HCT116 (cell line): ENCODE data around the gene RAI1. TPM values are rescaled to one million over a fixed set of nuclear protein-coding genes. Genes with fewer than 3 reads are reported as not detected.

Experiments used
- ATAC-seq: fragments of 200-7000 bp; cut with Tn5 transposase; 2 replicates; pipeline ENCODE4 v1.9.1; 2020; ENCODE audit warnings: mild to moderate bottlenecking, moderate library complexity
- BruUV-seq: library from RNA; stranded (reverse); fragments of 400-500 nt; replicated peaks from 2 replicates; lab custom pipeline; 2021; lab: Mats Ljungman, UMichigan
- CTCF ChIA-PET: fragments of 300-600 bp; sonication (Branson Sonifier 250); formaldehyde crosslinking; loops from one replicate; lab custom pipeline; 2021; ENCODE audit warnings: antibody characterized with exemption; lab: Charles Lee
- POLR2A ChIA-PET: fragments of 300-600, 350-600 bp; sonication (Branson Sonifier 250); formaldehyde crosslinking; loops from one replicate; lab custom pipeline; 2021; ENCODE audit warnings: antibody characterized with exemption; lab: Charles Lee
- RAD21 ChIA-PET, 2 experiments: fragments of 300-600 bp; sonication (Branson Sonifier 250); formaldehyde crosslinking; loops; one replicate each; lab custom pipeline; 2023; ENCODE audit warnings: low total read pairs in 2 of 2; ENCODE audit not compliant: uncharacterized antibody in 2 of 2, unreplicated experiment in 2 of 2, low non-redundant PET in 1 of 2; lab: Charles Lee
- DNase-seq: peaks from one replicate; pipeline ENCODE4 v3.0.0-alpha.2; 2010; ENCODE audit warnings: low read depth, low spot score
- H2AFZ ChIP-seq: fragments of 200-600 bp; shearing (Covaris generic), sonication (generic); 2 replicates; pipeline ENCODE4 v1.6.1; 2017; ENCODE audit warnings: low read depth, mixed run types, mixed read lengths, antibody characterized with exemption, low read length; ENCODE audit not compliant: poor library complexity, severe bottlenecking
- H3K27ac ChIP-seq: 2 replicates; pipeline ENCODE4 v1.5.1; 2012; ENCODE audit warnings: low read depth, low read length
- H3K27me3 ChIP-seq: fragments of 200-600 bp; sonication (generic); 2 replicates; pipeline ENCODE4 v1.6.1; 2016; ENCODE audit warnings: mixed run types, low read length, mixed read lengths; ENCODE audit not compliant: insufficient read depth
- H3K36me3 ChIP-seq, 2 experiments: fragments of 200-500 bp in 1 of 2; fragments of 200-600 bp in 1 of 2; sonication (Bioruptor generic) in 1 of 2; sonication (generic) in 1 of 2; 2 replicates each; pipeline versions ENCODE4 v1.5.1 to v1.6.1; 2014 to 2016; ENCODE audit warnings: low read length in 2 of 2, inconsistent platforms in 1 of 2, mixed read lengths in 1 of 2, mixed run types in 1 of 2; ENCODE audit not compliant: insufficient read depth in 2 of 2, control insufficient read depth in 1 of 2
- H3K4me1 ChIP-seq, 2 experiments: fragments of 200-600 bp in 1 of 2; sonication (generic) in 1 of 2; 2 replicates each; pipeline versions ENCODE4 v1.5.1 to v1.6.1; 2012 to 2017; ENCODE audit warnings: low read length in 2 of 2, inconsistent platforms in 1 of 2, mild to moderate bottlenecking in 1 of 2, mixed read lengths in 1 of 2, mixed run types in 1 of 2, moderate library complexity in 1 of 2; ENCODE audit not compliant: insufficient read depth in 2 of 2, control insufficient read depth in 1 of 2
- H3K4me2 ChIP-seq: fragments of 200-600 bp; sonication (generic); 2 replicates; pipeline ENCODE4 v1.6.1; 2017; ENCODE audit warnings: mixed run types, low read length, mixed read lengths
- H3K4me3 ChIP-seq, 2 experiments: fragments of 200-600 bp in 1 of 2; sonication (generic) in 1 of 2; replicated peaks in 1 of 2; 2 replicates each; pipeline ENCODE4 v1.5.1; 2011 to 2016; ENCODE audit warnings: low read length in 2 of 2, control low read depth in 1 of 2, low read depth in 1 of 2, mild to moderate bottlenecking in 1 of 2, mixed read lengths in 1 of 2, mixed run types in 1 of 2
- H3K79me2 ChIP-seq: fragments of 200-600 bp; sonication (generic); 2 replicates; pipeline ENCODE4 v1.6.1; 2017; ENCODE audit warnings: mild to moderate bottlenecking, mixed run types, low read length, moderate library complexity, mixed read lengths; ENCODE audit not compliant: insufficient read depth
- H3K9ac ChIP-seq: fragments of 200-600 bp; sonication (generic); 2 replicates; pipeline ENCODE4 v1.6.1; 2016; ENCODE audit warnings: low read length, mixed read lengths
- H3K9me2 ChIP-seq: fragments of 200-600 bp; sonication (generic), shearing (Covaris generic); 2 replicates; pipeline ENCODE4 v1.6.1; 2017; ENCODE audit warnings: mixed run types, mild to moderate bottlenecking, moderate library complexity; ENCODE audit not compliant: insufficient read depth
- H3K9me3 ChIP-seq, 2 experiments: fragments of 200-500 bp in 1 of 2; fragments of 200-600 bp in 1 of 2; sonication (Bioruptor generic) in 1 of 2; sonication (generic) in 1 of 2; 2 replicates each; pipeline ENCODE4 v1.6.1; 2014 to 2017; ENCODE audit warnings: low read length in 2 of 2, mixed read lengths in 2 of 2, inconsistent platforms in 1 of 2, low read depth in 1 of 2, mild to moderate bottlenecking in 1 of 2, mixed run types in 1 of 2, moderate library complexity in 1 of 2; ENCODE audit not compliant: control insufficient read depth in 1 of 2, insufficient read depth in 1 of 2
- H4K20me1 ChIP-seq: fragments of 200-600 bp; sonication (generic), shearing (Covaris generic); 2 replicates; pipeline ENCODE4 v1.6.1; 2017; ENCODE audit warnings: mixed run types, mild to moderate bottlenecking, moderate library complexity; ENCODE audit not compliant: insufficient read depth
- ATF3 ChIP-seq: IDR thresholded peaks from 2 replicates; pipeline ENCODE4 v1.6.1; 2012
- CBX3 ChIP-seq: IDR thresholded peaks from 2 replicates; pipeline ENCODE4 v1.6.1; 2012; ENCODE audit warnings: low read depth
- CTCF ChIP-seq, 3 experiments: fragments of 200-600 bp in 1 of 3; sonication (generic) in 1 of 3; IDR thresholded peaks in 2 of 3; conservative IDR thresholded peaks in 1 of 3; 2 replicates each; pipeline ENCODE4 v1.5.1; 2012 to 2017; ENCODE audit warnings: low read depth in 2 of 3, low read length in 2 of 3, antibody characterized with exemption in 1 of 3, borderline replicate concordance in 1 of 3, control low read depth in 1 of 3, mild to moderate bottlenecking in 1 of 3, mixed read lengths in 1 of 3, mixed run types in 1 of 3, moderate library complexity in 1 of 3; ENCODE audit not compliant: insufficient read depth in 1 of 3
- ELF1 ChIP-seq: IDR thresholded peaks from 2 replicates; pipeline ENCODE4 v1.6.1; 2012; ENCODE audit warnings: low read depth, borderline replicate concordance
- FOSL1 ChIP-seq: IDR thresholded peaks from 2 replicates; pipeline ENCODE4 v1.6.1; 2012; ENCODE audit warnings: low read depth
- POLR2A ChIP-seq: IDR thresholded peaks from 2 replicates; pipeline ENCODE4 v1.7.0; 2011; ENCODE audit warnings: borderline replicate concordance; ENCODE audit not compliant: insufficient read depth, insufficient read length; ENCODE audit errors: extremely low read depth
- POLR2AphosphoS5 ChIP-seq: IDR thresholded peaks from 2 replicates; pipeline ENCODE4 v1.6.1; 2011; ENCODE audit warnings: mild to moderate bottlenecking, low read depth, low read length, moderate library complexity
- SIN3A ChIP-seq: IDR thresholded peaks from 2 replicates; pipeline ENCODE4 v1.6.1; 2012; ENCODE audit warnings: low read depth
- SP1 ChIP-seq: IDR thresholded peaks from 2 replicates; pipeline ENCODE4 v1.6.1; 2012; ENCODE audit warnings: low read depth
- TCF7L2 ChIP-seq: IDR thresholded peaks from 2 replicates; pipeline ENCODE4 v1.7.0; 2011; ENCODE audit warnings: borderline replicate concordance, inconsistent platforms; ENCODE audit not compliant: insufficient read depth, insufficient read length; ENCODE audit errors: extremely low read depth
- YY1 ChIP-seq: IDR thresholded peaks from 2 replicates; pipeline ENCODE4 v1.6.1; 2011; ENCODE audit warnings: low read length, low read depth, moderate library complexity, mild to moderate bottlenecking; ENCODE audit not compliant: insufficient replicate concordance; ENCODE audit errors: extremely low read depth
- ZBTB33 ChIP-seq: IDR thresholded peaks from 2 replicates; pipeline ENCODE4 v1.6.1; 2011; ENCODE audit warnings: mild to moderate bottlenecking, low read length, moderate library complexity; ENCODE audit not compliant: insufficient replicate concordance; ENCODE audit errors: extremely low read depth
- ZFX ChIP-seq: fragments of 450-650 bp; IDR thresholded peaks from 2 replicates; pipeline ENCODE4 v1.6.1; 2017
- intact Hi-C: fragments of 100-400 bp; cut with micrococcal nuclease; formaldehyde crosslinking; loops from 2 replicates; pipeline ENCODE4 v1.10.0; 2022
- total RNA-seq: library from RNA; stranded (reverse); gene quantifications from one replicate; pipeline ENCODE4 v1.2.1, GENCODE V29; 2021; ENCODE audit not compliant: unreplicated experiment

Gene RAI1
- total RNA-seq, 1 experiment from 2014 or later, result 38.5 TPM

GRCh38 chr17:17744116-17744515, 62.9 kb downstream of the RAI1 start:
- CTCF ChIA-PET, result no interaction called here
- no peaks in the 10 kb centered on the region for H4K20me1 ChIP-seq
- POLR2A ChIA-PET, result interaction anchor here (0.7 kb wide), 1 partner anchor 92 kb away, joined by 4 read pairs; no protein-coding TSS in a partner anchor
- H3K27ac ChIP-seq, result no peak overlapping the region
- H3K9me3 ChIP-seq, result no peaks in the 10 kb centered on the region
- peaks cover 29 to 33% of the 10 kb centered on the region in 2 experiments for H3K4me1 ChIP-seq
- RAD21 ChIA-PET, result no interaction called here
- no peak overlapping the region for H3K4me3 ChIP-seq
- no peaks in the 10 kb centered on the region for H3K9me2 ChIP-seq
- no peak overlapping the region for H2AFZ ChIP-seq
- H3K9ac ChIP-seq, result no peak overlapping the region
- peaks cover 57% of the 10 kb centered on the region; the same call in 1 of the 2 replicates for H3K79me2 ChIP-seq
- TF ChIP-seq YY1, result no peak
- TF ChIP-seq, all 23 proteins: peak for 0
- H3K27me3 ChIP-seq, result no peaks in the 10 kb centered on the region
- intact Hi-C loops, result no loop called here
- H3K36me3 ChIP-seq, result no peaks in the 10 kb centered on the region
- no peak for ATAC-seq
- DNase-seq, result no peak
- no peak overlapping the region for H3K4me2 ChIP-seq
- no TSS peak for BruUV-seq

GRCh38 chr17:17745476-17746455, 64.5 kb downstream of the RAI1 start:
- BruUV-seq, result no TSS peak
- H3K79me2 ChIP-seq, result peaks cover 56% of the 10 kb centered on the region; the same call in 1 of the 2 replicates

More at GRCh38 chr17:17745476-17746455, 64.5 kb downstream of the RAI1 start:
- H3K27me3 ChIP-seq, result no peaks in the 10 kb centered on the region
- H2AFZ ChIP-seq, result no peak overlapping the region
- no peaks in the 10 kb centered on the region for H4K20me1 ChIP-seq
- H3K4me3 ChIP-seq, result no peak overlapping the region
- no peak for ATAC-seq
- H3K4me1 ChIP-seq, result peaks cover 15 to 32% of the 10 kb centered on the region in 2 experiments; a peak in 2 of 4 replicates
- no peaks in the 10 kb centered on the region for H3K9me3 ChIP-seq
- peak overlapping the region; percentile 9; the same call in 1 of the 2 replicates for H3K4me2 ChIP-seq
- POLR2A ChIA-PET, result no interaction called here
- no peaks in the 10 kb centered on the region for H3K36me3 ChIP-seq
- intact Hi-C loops, result no loop called here
- H3K9me2 ChIP-seq, result no peaks in the 10 kb centered on the region
- no peak for DNase-seq
- TF ChIP-seq TCF7L2 (no peak), POLR2AphosphoS5 (no peak), SP1 (no peak), ZFX (no peak), ZBTB33 (no peak), FOSL1 (no peak), POLR2A (no peak), ATF3 (no peak), CTCF (IDR thresholded peaks at IDR 0.05 in 2 of 3, conservative IDR thresholded peaks at IDR 0.05 in 1 of 3; ENCODE audit: borderline replicate concordance in 1 of 3, insufficient read depth in 1 of 3, low read depth in 2 of 3, low read length in 2 of 3) (no peak), SIN3A (no peak), ELF1 (no peak), CBX3 (no peak), YY1 (no peak)
- no peak overlapping the region for H3K27ac ChIP-seq
- RAD21 ChIA-PET, result interaction anchor here in 1 of 2 experiments (0.7 kb wide), 1 partner anchor 168 kb away, joined by 3 read pairs; no protein-coding TSS in a partner anchor
- no peak overlapping the region for H3K9ac ChIP-seq
- CTCF ChIA-PET, result no interaction called here
